Measurements from ENCODE around the gene SUGCT. TPM values are rescaled to one million over a fixed set of nuclear protein-coding genes. Genes with fewer than 3 reads are reported as not detected.

SUGCT gene
- total RNA-seq, 1 donor from 2014 or later = 12.0 TPM

DNA sequence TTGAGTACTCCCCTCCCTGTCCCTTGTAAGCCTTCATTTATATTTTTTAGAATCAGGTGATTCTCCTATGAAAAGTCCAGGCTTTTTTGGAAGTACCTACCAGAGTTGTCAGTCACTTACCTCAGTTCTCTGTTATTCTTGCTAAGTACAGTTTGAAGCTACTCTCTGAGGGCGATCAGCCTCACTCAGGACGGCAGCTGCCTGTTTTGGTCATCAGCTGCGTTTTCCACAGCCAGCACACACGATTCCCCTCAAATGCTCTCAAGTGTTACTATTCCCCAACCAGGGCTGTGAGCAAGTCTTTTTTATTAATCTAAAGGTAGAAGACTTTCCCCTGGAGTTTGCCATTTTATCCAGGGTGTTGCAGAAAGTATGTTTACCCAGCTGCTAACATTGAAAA lies 328.6 kb downstream of the SUGCT start:
- Histone ChIP-seq H3K9ac (ENCODE audit: low read depth in 1 of 3, low read length in 3 of 3) (no peak overlapping the region), H3K9me3 (ENCODE audit: control insufficient read depth in 3 of 3, low read length in 3 of 3) (no peaks in the 10 kb centered on the region), H3K27me3 (ENCODE audit: control insufficient read depth in 3 of 3, insufficient read depth in 3 of 3, low read length in 3 of 3) (no peaks in the 10 kb centered on the region), H3K36me3 (ENCODE audit: control insufficient read depth in 3 of 3, insufficient read depth in 3 of 3, low read length in 3 of 3) (no peaks in the 10 kb centered on the region), H3K27ac (ENCODE audit: low read depth, low read length) (no peak overlapping the region), H3K4me1 (ENCODE audit: control insufficient read depth in 3 of 3, insufficient read depth in 3 of 3, low read length in 3 of 3) (no peaks in the 10 kb centered on the region), H3K4me3 (ENCODE audit: low read length in 3 of 3) (no peak overlapping the region)

DNA sequence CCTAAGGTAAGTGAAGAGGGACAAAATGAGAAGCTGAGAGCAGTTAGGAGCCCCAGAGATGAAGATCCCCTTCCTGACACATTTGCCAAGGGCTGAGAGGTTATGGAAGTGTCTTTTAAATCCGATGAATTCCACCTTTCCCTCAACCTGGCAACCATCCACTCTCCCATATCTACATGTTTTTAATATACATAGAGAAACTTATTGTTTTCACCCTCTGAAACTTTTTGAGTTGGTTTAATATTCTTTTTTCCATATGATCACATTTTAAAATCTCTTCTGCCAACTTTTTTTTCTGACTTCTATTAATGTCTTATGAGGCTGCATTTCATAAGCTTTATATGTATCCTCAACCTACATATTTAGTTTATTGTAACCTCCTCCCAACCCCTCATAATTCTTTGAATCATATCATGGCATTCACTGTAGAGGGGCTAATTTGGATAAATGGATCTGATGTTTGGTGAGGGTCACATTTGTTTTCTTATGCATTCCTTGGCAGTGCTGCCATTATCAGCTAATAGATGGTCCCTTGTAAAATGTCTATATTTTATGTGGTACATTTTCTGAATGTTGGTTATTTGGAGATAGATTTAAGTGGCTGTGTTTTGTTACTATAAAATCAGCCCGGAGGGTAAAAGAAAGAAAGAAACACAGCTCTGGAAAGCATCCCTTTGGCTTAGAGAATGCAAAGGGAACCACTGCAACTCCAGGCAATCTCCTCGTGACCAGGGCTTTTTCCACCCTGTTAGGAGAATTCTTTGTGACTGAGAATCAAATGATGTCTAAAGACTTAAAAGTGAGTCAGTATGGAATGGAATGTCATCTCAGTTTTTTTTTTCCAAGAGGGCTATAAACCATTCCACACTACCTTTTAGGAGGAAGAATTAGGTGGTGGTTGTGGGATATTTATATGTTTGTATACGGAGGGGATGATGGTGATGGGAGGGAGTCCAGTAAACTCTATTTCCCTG lies 334.4 kb downstream of the SUGCT start:
- Histone ChIP-seq H3K27ac (ENCODE audit: low read depth, low read length) (no peak overlapping the region), H3K9ac (ENCODE audit: low read depth in 1 of 3, low read length in 3 of 3) (no peak overlapping the region)

DNA sequence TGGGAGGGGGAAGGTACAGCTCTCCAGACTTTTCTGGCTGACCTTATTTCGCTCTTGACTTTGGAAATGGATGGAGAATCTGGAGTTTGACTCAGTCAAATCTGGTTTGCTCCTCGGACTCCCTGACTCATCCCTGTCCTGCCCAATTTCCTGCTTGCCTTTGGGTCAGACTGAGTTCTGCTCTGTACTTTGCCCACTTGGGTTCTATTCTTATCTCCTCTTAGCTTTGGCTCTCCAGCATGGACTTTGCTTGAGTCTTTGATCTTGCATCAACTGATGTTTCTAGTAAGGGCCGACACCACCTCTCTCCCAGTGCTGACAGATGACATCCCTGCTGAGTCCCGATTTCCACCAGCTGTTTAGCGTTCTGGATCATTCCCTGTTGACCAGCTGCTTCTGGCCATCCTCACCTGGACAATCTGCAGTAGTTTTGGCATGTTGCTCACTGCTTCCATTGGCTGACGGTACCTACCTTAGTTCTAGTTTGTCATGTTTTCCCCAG lies 335.3 kb downstream of the SUGCT start:
- H3K36me3 ChIP-seq (ENCODE audit: control insufficient read depth in 3 of 3, insufficient read depth in 3 of 3, low read length in 3 of 3) = no peaks in the 10 kb centered on the region
- H3K9ac ChIP-seq (ENCODE audit: low read depth in 1 of 3, low read length in 3 of 3) = no peak overlapping the region
- no peak overlapping the region for H3K27ac ChIP-seq (ENCODE audit: low read depth, low read length)
- no peaks in the 10 kb centered on the region for H3K9me3 ChIP-seq (ENCODE audit: control insufficient read depth in 3 of 3, low read length in 3 of 3)
- H3K4me1 ChIP-seq (ENCODE audit: control insufficient read depth in 3 of 3, insufficient read depth in 3 of 3, low read length in 3 of 3) = no peaks in the 10 kb centered on the region
- H3K27me3 ChIP-seq (ENCODE audit: control insufficient read depth in 3 of 3, insufficient read depth in 3 of 3, low read length in 3 of 3) = no peaks in the 10 kb centered on the region
- H3K4me3 ChIP-seq (ENCODE audit: low read length in 3 of 3) = no peak overlapping the region

More for the DNA sequence above, 334.4 kb downstream of the SUGCT start:
- no peaks in the 10 kb centered on the region for H3K4me1 ChIP-seq (ENCODE audit: control insufficient read depth in 3 of 3, insufficient read depth in 3 of 3, low read length in 3 of 3)
- H3K4me3 ChIP-seq (ENCODE audit: low read length in 3 of 3) = no peak overlapping the region
- no peaks in the 10 kb centered on the region for H3K9me3 ChIP-seq (ENCODE audit: control insufficient read depth in 3 of 3, low read length in 3 of 3)
- no peaks in the 10 kb centered on the region for H3K27me3 ChIP-seq (ENCODE audit: control insufficient read depth in 3 of 3, insufficient read depth in 3 of 3, low read length in 3 of 3)
- no peaks in the 10 kb centered on the region for H3K36me3 ChIP-seq (ENCODE audit: control insufficient read depth in 3 of 3, insufficient read depth in 3 of 3, low read length in 3 of 3)

DNA sequence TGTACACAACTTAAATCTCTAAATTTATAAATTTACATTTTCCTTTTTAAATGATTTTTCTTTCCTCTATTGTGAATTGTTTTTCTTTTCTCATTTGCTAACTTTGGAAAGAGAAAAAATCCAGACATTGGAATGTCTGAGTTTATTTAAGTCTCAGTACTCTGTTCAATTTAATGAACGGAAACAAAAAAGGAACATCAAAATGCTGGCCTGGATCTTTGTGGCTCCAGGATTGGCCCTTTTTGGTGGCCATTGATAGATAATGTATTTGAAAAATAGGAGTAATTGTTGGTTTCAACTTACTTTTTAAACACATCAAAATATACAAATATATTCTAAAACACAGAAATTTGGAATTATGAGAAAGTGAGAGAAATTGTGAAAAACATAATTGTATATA lies 336.0 kb downstream of the SUGCT start:
- no peak overlapping the region for H3K27ac ChIP-seq (ENCODE audit: low read depth, low read length)
- no peaks in the 10 kb centered on the region for H3K36me3 ChIP-seq (ENCODE audit: control insufficient read depth in 3 of 3, insufficient read depth in 3 of 3, low read length in 3 of 3)
- no peak overlapping the region for H3K4me3 ChIP-seq (ENCODE audit: low read length in 3 of 3)
- H3K9me3 ChIP-seq (ENCODE audit: control insufficient read depth in 3 of 3, low read length in 3 of 3) = no peaks in the 10 kb centered on the region
- no peak overlapping the region for H3K9ac ChIP-seq (ENCODE audit: low read depth in 1 of 3, low read length in 3 of 3)
- H3K27me3 ChIP-seq (ENCODE audit: control insufficient read depth in 3 of 3, insufficient read depth in 3 of 3, low read length in 3 of 3) = no peaks in the 10 kb centered on the region
- no peaks in the 10 kb centered on the region for H3K4me1 ChIP-seq (ENCODE audit: control insufficient read depth in 3 of 3, insufficient read depth in 3 of 3, low read length in 3 of 3)

DNA sequence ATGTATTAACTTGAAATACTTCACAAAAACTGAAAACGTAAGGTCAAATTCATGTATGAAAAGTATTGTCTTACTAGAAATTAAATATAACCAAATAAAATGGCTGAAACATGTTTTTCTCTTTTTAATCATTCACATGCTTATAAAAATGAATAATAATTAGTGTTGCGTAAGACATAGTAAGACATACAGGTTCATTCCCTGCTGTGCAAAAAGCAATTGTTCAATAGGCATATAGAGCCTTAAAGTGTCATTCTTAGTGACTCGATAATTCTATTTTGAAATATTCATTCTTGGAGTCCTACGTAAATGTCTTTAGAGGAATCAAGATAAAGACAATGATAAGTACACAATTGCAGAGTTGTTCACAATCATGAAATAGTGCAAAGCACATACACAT lies 337.1 kb downstream of the SUGCT start:
- Histone ChIP-seq H3K9me3 (ENCODE audit: control insufficient read depth in 3 of 3, low read length in 3 of 3) (no peaks in the 10 kb centered on the region), H3K36me3 (ENCODE audit: control insufficient read depth in 3 of 3, insufficient read depth in 3 of 3, low read length in 3 of 3) (no peaks in the 10 kb centered on the region), H3K4me3 (ENCODE audit: low read length in 3 of 3) (no peak overlapping the region), H3K27ac (ENCODE audit: low read depth, low read length) (no peak overlapping the region), H3K9ac (ENCODE audit: low read depth in 1 of 3, low read length in 3 of 3) (no peak overlapping the region), H3K27me3 (ENCODE audit: control insufficient read depth in 3 of 3, insufficient read depth in 3 of 3, low read length in 3 of 3) (no peaks in the 10 kb centered on the region), H3K4me1 (ENCODE audit: control insufficient read depth in 3 of 3, insufficient read depth in 3 of 3, low read length in 3 of 3) (no peaks in the 10 kb centered on the region)

DNA sequence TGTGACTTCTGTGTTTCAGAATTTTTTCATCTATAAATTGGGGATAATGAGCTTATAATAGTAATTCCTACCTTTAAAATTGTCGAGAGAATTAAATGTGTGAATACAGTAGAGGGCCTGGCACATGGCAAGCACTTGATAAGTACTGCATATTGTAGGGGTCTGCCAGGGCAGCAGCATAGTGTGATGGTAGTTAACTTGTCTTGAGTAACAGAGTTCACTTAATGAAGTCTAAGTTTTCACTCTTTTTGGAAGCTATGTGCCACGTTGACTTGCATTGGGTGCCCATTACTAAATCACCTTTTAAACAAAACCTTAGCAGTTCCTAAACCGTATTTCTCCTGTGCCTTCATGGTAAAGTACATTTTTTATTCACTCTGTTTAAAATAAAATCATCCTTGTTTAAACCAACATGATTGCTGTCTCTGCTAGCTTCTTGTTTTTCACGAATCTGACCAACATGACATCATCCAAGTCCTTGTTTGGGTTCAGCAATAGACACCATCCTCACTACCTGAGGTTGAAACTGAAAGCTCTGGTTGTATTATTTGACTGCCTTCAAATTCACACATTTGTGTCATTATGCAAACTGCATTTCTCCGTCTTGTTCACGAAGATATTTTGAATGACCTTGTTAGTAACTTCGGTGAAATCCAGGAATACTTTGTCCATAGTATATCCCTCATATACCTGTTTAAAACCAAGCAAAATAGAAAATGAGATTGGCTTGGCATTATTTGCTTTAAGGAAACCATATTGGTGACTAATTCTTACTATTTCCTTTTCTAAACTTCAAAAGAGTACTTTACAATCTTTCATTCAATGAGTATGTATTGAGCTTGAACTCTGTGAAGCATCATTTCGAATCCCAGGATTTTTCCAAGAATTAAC lies 340.2 kb downstream of the SUGCT start:
- Histone ChIP-seq H3K36me3 (ENCODE audit: control insufficient read depth in 3 of 3, insufficient read depth in 3 of 3, low read length in 3 of 3) (no peaks in the 10 kb centered on the region), H3K4me3 (ENCODE audit: low read length in 3 of 3) (no peak overlapping the region), H3K27ac (ENCODE audit: low read depth, low read length) (no peak overlapping the region), H3K9ac (ENCODE audit: low read depth in 1 of 3, low read length in 3 of 3) (no peak overlapping the region), H3K9me3 (ENCODE audit: control insufficient read depth in 3 of 3, low read length in 3 of 3) (no peaks in the 10 kb centered on the region), H3K27me3 (ENCODE audit: control insufficient read depth in 3 of 3, insufficient read depth in 3 of 3, low read length in 3 of 3) (no peaks in the 10 kb centered on the region), H3K4me1 (ENCODE audit: control insufficient read depth in 3 of 3, insufficient read depth in 3 of 3, low read length in 3 of 3) (no peaks in the 10 kb centered on the region)

DNA sequence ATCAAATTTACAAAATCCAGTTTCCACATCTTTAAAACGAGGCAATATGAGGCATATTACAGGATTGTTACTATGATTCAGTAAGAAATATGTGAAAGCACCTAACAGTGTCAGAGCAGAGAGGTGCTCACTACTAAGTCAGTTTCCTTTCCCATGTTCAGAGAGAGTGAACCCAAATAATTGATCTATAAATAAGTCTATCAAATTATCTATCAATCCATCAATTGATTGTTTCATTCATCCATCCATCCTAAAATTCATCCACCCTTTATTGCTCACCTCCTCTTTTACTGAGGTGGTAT lies 340.8 kb downstream of the SUGCT start:
- H3K27me3 ChIP-seq (ENCODE audit: control insufficient read depth in 3 of 3, insufficient read depth in 3 of 3, low read length in 3 of 3) = no peaks in the 10 kb centered on the region
- H3K4me1 ChIP-seq (ENCODE audit: control insufficient read depth in 3 of 3, insufficient read depth in 3 of 3, low read length in 3 of 3) = no peaks in the 10 kb centered on the region
- no peaks in the 10 kb centered on the region for H3K9me3 ChIP-seq (ENCODE audit: control insufficient read depth in 3 of 3, low read length in 3 of 3)
- H3K9ac ChIP-seq (ENCODE audit: low read depth in 1 of 3, low read length in 3 of 3) = no peak overlapping the region
- no peak overlapping the region for H3K4me3 ChIP-seq (ENCODE audit: low read length in 3 of 3)
- H3K27ac ChIP-seq (ENCODE audit: low read depth, low read length) = no peak overlapping the region
- H3K36me3 ChIP-seq (ENCODE audit: control insufficient read depth in 3 of 3, insufficient read depth in 3 of 3, low read length in 3 of 3) = no peaks in the 10 kb centered on the region

DNA sequence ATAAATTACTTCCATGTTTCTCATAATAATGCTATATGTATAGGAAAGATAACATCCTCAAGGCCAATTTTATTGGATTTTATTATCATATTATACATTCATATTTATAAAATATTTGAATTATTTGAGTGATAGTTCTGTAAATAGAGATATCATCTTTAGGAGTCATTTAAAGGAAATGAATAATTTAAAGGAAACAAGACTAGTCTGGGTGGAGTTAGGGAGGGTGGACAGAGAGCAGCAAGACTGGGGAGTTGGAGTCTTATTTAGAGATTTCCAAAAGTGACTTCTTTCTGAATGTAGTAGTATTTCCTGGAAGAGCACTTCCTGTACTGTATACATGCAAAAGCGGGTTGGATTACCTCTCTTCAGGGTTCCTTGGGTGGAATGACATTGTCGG lies 342.3 kb downstream of the SUGCT start:
- Histone ChIP-seq H3K27me3 (ENCODE audit: control insufficient read depth in 3 of 3, insufficient read depth in 3 of 3, low read length in 3 of 3) (no peaks in the 10 kb centered on the region), H3K27ac (ENCODE audit: low read depth, low read length) (no peak overlapping the region), H3K36me3 (ENCODE audit: control insufficient read depth in 3 of 3, insufficient read depth in 3 of 3, low read length in 3 of 3) (no peaks in the 10 kb centered on the region), H3K4me3 (ENCODE audit: low read length in 3 of 3) (no peak overlapping the region), H3K9me3 (ENCODE audit: control insufficient read depth in 3 of 3, low read length in 3 of 3) (no peaks in the 10 kb centered on the region), H3K4me1 (ENCODE audit: control insufficient read depth in 3 of 3, insufficient read depth in 3 of 3, low read length in 3 of 3) (no peaks in the 10 kb centered on the region), H3K9ac (ENCODE audit: low read depth in 1 of 3, low read length in 3 of 3) (no peak overlapping the region)

DNA sequence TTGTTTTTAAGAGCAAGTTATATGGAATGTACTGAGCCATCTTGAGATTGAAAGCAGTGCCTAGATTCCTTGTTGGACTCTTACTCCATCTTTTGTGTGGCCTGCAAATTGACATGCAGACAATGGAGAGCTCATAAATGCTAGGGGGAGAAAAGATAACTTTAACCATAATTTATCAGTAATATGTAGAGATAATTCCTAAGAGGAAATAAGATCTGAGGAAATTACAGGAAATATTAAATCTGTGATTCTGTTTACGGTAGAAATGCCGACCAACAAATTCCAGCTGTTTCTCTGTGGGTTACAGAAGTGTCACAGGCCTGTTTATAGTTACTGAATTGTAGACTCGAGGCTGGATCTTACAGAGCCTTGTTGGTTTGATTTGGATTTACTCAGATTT lies 348.0 kb downstream of the SUGCT start:
- Histone ChIP-seq H3K9ac (ENCODE audit: low read depth in 1 of 3, low read length in 3 of 3) (no peak overlapping the region), H3K27ac (ENCODE audit: low read depth, low read length) (no peak overlapping the region), H3K36me3 (ENCODE audit: control insufficient read depth in 3 of 3, insufficient read depth in 3 of 3, low read length in 3 of 3) (no peaks in the 10 kb centered on the region), H3K9me3 (ENCODE audit: control insufficient read depth in 3 of 3, low read length in 3 of 3) (no peaks in the 10 kb centered on the region), H3K4me3 (ENCODE audit: low read length in 3 of 3) (no peak overlapping the region), H3K27me3 (ENCODE audit: control insufficient read depth in 3 of 3, insufficient read depth in 3 of 3, low read length in 3 of 3) (no peaks in the 10 kb centered on the region), H3K4me1 (ENCODE audit: control insufficient read depth in 3 of 3, insufficient read depth in 3 of 3, low read length in 3 of 3) (no peaks in the 10 kb centered on the region)

DNA sequence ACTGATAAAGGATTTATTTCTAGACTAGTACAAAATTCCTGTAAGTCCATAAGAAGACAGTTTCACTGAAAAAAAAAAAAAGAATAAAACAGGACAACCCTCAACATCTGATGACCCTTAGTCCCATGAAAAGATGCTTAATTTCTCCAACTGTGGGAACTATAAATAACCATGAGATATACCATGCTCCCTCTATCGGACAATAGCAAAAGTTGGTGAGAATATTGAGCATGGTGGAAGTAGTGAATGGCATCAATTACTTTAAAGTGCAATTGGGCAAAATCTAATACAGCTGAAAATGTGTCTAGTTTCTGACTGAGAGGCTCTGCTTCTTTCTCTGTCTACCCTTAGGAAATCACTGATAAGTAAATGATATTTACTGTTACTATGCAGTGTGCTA lies 348.8 kb downstream of the SUGCT start:
- H3K4me3 ChIP-seq (ENCODE audit: low read length in 3 of 3) = no peak overlapping the region
- no peaks in the 10 kb centered on the region for H3K4me1 ChIP-seq (ENCODE audit: control insufficient read depth in 3 of 3, insufficient read depth in 3 of 3, low read length in 3 of 3)
- H3K27ac ChIP-seq (ENCODE audit: low read depth, low read length) = no peak overlapping the region
- no peaks in the 10 kb centered on the region for H3K36me3 ChIP-seq (ENCODE audit: control insufficient read depth in 3 of 3, insufficient read depth in 3 of 3, low read length in 3 of 3)
- no peaks in the 10 kb centered on the region for H3K9me3 ChIP-seq (ENCODE audit: control insufficient read depth in 3 of 3, low read length in 3 of 3)
- H3K9ac ChIP-seq (ENCODE audit: low read depth in 1 of 3, low read length in 3 of 3) = no peak overlapping the region
- no peaks in the 10 kb centered on the region for H3K27me3 ChIP-seq (ENCODE audit: control insufficient read depth in 3 of 3, insufficient read depth in 3 of 3, low read length in 3 of 3)
